GM18951 (cell line): ENCODE measurements around the gene DHX16.
A peak's percentile ranks its signal among the peaks of the same experiment; 100 is the strongest.
"Not testable (repeated sequence)": the region's sequence is repeated elsewhere in the genome, so short reads cannot be mapped to it uniquely, and the experiment has no call there.

Experiments used
- POLR2A ChIP-seq: IDR thresholded peaks from 4 replicates; pipeline ENCODE4 v1.6.1; 2011; ENCODE audit warnings: mild to moderate bottlenecking; ENCODE audit not compliant: insufficient read length, insufficient read depth; ENCODE audit errors: extremely low read depth
- in situ Hi-C: fragments of 300-500 bp; cut with MboI; formaldehyde crosslinking; loops from one replicate; pipeline ENCODE4 v1.12.0; 2022; ENCODE audit warnings: low sequenced_read_pairs, mixed read lengths, inconsistent platforms; ENCODE audit not compliant: unreplicated experiment

DHX16 gene

DNA sequence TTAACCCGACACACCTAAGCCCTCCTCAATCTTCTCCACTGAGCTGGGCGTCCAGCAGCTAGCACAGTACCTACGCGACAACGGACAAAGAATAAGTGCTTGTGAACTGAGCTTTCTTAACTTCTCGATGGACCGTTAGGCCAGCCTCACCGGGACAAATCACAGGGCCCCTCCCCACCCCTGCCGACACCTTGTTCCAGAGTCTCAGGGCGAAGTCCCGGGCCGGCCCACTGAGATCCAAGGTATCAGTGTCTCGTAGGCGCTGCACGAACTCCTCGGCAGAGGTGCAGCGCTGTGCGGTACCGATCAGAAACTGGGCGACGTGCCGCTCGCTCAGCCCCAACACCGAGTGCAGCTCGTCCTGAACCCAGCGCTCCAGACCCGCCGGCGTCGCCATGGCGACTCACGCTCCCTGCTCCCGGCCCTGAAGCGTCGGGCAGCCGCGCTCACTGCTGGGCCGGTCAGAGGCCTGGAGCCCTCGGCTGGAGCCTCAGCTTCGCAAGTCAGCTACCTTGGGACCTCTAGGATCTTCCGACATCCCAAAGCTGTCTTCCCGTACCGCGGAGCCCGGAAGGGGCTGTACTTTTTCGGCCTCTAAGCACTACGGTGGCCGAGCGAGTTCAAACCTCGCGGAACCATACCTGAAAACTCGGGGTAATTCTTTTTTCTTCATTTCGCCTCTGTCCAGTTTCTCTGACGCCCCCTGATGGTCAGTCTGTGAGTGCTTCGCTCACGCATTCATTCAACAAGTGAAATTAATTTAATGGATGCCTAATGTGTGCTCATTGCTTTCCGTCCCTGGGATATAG, at the start of gene DHX16:
Gene DHX16, minus strand, starts transcription at position 562 of the 809 bp plus-strand sequence. Its CDS starts 165 bp downstream, at position 397.
- peak; percentile 83 for TF ChIP-seq POLR2A
- in situ Hi-C loops = loop anchor here (5.0 kb wide), 1 partner anchor 55 kb away; no protein-coding TSS in a partner anchor

- in situ Hi-C loops = not testable (repeated sequence)
Observed at GRCh38 chr6:30722025-30722279, 49.1 kb upstream of the DHX16 start.

GRCh38 chr6:30721198-30722024, 48.6 kb upstream of the DHX16 start:
- peak; percentile 66 for TF ChIP-seq POLR2A
- in situ Hi-C loops = no loop called here

DNA sequence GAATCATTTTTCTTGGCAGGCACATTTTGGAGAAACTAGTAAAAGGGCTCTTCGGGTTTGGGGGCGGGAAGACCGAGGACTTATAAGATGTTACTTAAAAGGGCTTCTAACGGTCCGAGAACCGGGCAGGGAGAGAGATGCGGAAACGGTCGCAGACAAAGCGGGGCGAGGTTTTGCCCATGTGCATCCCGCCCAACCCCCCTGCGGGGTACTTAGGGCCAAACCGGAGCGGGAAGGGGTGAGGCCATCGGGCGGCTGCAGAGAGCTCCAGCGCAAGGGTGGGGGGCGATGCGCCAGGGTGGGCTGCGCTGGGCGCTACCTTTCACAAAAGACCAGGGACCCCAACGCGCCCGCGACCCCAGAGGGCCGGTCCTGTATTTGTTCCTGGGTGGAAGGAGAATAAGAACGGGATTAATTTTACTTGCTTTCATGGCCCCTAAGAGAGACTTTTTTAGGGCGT, 48.0 kb upstream of the DHX16 start:
- TF ChIP-seq POLR2A = peak; percentile 36
- in situ Hi-C loops = no loop called here

- TF ChIP-seq POLR2A = peak; percentile 94
- in situ Hi-C loops = no loop called here
Observed at GRCh38 chr6:30719791-30720737, 47.3 kb upstream of the DHX16 start, which contains the start of gene TUBB. TUBB (plus strand) TSS chr6:30720352; CDS start chr6:30720507, 155 bp downstream.

DNA sequence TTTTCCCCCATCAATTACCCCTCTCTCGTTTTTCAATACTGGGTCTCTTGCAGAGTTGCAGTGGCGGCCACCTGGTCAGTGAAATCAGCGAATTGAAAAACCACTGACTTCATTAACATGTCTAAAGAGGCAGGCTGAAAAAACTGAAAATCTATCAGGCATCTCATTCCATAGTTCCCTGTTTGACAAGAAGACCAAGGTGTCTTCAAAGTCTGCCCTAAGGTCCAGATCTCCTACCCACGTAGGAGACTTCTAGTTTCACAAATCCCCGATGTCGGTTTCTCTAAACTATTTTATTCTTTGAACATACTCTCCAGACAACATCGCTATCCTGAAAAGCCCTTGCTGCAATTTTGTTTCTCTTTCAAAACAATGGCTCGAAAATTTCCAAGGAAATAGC, 46.5 kb upstream of the DHX16 start:
- in situ Hi-C loops = no loop called here
- peak; percentile 19 for TF ChIP-seq POLR2A

DNA sequence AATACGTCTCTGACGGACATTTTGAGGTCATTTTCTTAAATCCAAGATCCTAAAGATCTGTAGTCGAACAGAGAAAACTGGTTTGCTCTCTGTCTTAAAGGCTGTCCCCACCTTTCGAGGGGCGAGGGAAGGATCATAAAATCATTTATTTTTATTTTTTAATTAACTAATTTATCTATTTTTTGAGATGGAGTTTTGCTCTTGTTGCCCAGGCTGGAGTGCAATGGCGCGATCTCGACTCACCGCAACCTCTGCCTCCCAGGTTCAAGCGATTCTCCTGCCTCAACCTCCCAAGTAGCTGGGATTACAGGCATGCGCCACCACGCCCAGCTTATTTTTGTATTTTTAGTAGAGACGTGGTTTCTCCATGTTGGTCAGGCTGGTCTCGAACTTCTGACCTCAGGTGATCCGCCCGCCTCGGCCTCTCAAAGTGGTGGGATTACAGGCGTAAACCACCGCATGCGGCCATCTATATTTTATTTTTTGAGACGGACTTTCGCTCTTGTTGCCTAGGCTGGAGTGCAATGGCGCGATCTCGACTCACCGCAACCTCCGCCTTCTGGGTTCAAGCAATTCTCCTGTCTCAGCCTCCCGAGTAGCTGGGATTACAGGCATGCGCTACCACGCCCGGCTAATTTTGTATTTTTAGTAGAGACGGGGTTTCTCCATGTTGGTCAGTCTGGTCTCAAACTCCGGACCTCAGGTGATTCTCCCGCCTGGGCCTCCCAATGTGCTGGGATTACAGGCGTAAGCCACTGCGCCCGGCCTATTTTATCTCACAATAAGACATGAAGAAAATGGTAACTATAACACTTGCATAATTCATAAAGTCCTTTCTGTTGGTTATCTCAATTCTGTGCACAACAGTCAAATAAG, 45.3 kb upstream of the DHX16 start:
- in situ Hi-C loops = not testable (repeated sequence)

DNA sequence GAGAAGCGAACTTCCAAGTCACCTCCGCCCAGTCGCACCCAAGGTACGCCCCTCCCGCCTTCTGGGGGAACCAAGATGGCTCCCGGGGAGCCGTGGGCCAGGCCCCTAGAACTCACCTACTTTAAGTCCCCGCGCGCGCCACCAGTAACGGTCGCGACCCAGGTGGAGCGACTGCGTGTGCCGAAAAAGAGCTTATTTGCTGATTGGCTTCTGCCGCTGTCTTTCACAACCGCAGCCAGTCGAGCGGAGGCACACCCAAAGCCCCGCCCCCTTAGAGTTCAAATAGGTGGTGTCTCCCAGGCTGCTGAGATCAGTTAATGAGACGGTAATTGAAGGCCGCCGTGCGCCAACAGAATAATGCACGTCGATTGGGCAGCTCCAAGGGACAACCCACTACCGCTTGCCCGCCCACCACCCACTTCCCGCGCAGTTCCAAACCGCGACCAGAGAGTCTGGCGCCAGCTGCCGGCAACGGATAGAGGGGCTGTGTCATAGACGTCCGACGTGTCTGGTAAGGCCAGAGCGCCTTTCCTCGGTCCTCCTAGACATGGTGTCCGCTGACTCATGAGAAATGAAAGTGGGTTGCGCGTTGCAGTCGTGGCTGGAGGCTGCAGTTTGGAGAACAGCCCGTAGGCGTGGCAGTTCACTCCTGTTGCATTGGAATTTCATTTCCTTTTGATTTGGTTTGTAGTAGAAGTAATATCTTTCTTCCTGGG, 44.5 kb upstream of the DHX16 start, which contains the start of gene MDC1:
Gene MDC1, minus strand, starts transcription at position 153 of the 716 bp plus-strand sequence. CDS start 2,106 bp downstream, outside the sequence.
- TF ChIP-seq POLR2A = peak; percentile 89
- in situ Hi-C loops = no loop called here

GRCh38 chr6:30716879-30717128, 44.0 kb upstream of the DHX16 start:
- in situ Hi-C loops = no loop called here
- no peak for TF ChIP-seq POLR2A

GRCh38 chr6:30714263-30714662, 41.5 kb upstream of the DHX16 start:
- in situ Hi-C loops = no loop called here
- no peak for TF ChIP-seq POLR2A

- in situ Hi-C loops = no loop called here
- TF ChIP-seq POLR2A = no peak
Observed at GRCh38 chr6:30712441-30712945, 39.7 kb upstream of the DHX16 start.
